Osteoblast (primary cell): Measurements from ENCODE around the gene TMPRSS4. TPM values are rescaled to one million over a fixed set of nuclear protein-coding genes. Genes with fewer than 3 reads are reported as not detected.

Source experiments
- DNase-seq: peaks from one replicate; pipeline ENCODE4 v3.0.0; 2011; ENCODE audit warnings: low spot score, mixed read lengths; ENCODE audit not compliant: insufficient read length; ENCODE audit errors: missing footprints
- H2AFZ ChIP-seq: 2 replicates; pipeline ENCODE4 v1.6.0; 2011; ENCODE audit warnings: mild to moderate bottlenecking, low read length
- H3K27ac ChIP-seq: 2 replicates; pipeline ENCODE4 v1.5.1; 2011; ENCODE audit warnings: mild to moderate bottlenecking, low read depth, low read length, moderate library complexity
- H3K27me3 ChIP-seq: 2 replicates; pipeline ENCODE4 v1.6.0; 2012; ENCODE audit warnings: mild to moderate bottlenecking, control low read depth, inconsistent platforms, low read length, moderate library complexity; ENCODE audit not compliant: insufficient read depth
- H3K36me3 ChIP-seq: 2 replicates; pipeline ENCODE4 v1.5.1; 2011; ENCODE audit warnings: mild to moderate bottlenecking, low read length, control low read depth, moderate library complexity; ENCODE audit not compliant: insufficient read depth
- H3K4me1 ChIP-seq: 2 replicates; pipeline ENCODE4 v1.5.1; 2011; ENCODE audit warnings: mild to moderate bottlenecking, low read length, control low read depth, moderate library complexity; ENCODE audit not compliant: insufficient read depth
- H3K4me2 ChIP-seq: 2 replicates; pipeline ENCODE4 v1.6.0; 2011; ENCODE audit warnings: mild to moderate bottlenecking, low read length; ENCODE audit not compliant: insufficient read depth
- H3K4me3 ChIP-seq: fragments of 200-600 bp; sonication (generic); 3 replicates; pipeline ENCODE4 v1.5.1; 2012; ENCODE audit warnings: mild to moderate bottlenecking, low read length, inconsistent platforms; ENCODE audit not compliant: insufficient read depth
- H3K79me2 ChIP-seq: 2 replicates; pipeline ENCODE4 v1.6.0; 2012; ENCODE audit warnings: mild to moderate bottlenecking, low read length, control low read depth, inconsistent platforms; ENCODE audit not compliant: insufficient read depth
- H3K9me3 ChIP-seq: 2 replicates; pipeline ENCODE4 v1.5.1; 2011; ENCODE audit warnings: low read depth, low read length, control low read depth
- H4K20me1 ChIP-seq: 2 replicates; pipeline ENCODE4 v1.6.0; 2012; ENCODE audit warnings: mild to moderate bottlenecking, low read length, control low read depth; ENCODE audit not compliant: insufficient read depth
- CTCF ChIP-seq: IDR thresholded peaks from 2 replicates; pipeline ENCODE4 v1.5.1; 2011; ENCODE audit warnings: mild to moderate bottlenecking, low read depth, low read length, moderate library complexity; ENCODE audit errors: extremely low read depth
- total RNA-seq: library from RNA; depleted of rRNA; stranded (reverse); fragments of >200 nt; gene quantifications from 2 replicates; pipeline ENCODE4 v1.2.3, GENCODE V29; 2012

TMPRSS4 gene
- total RNA-seq, 1 donor = not detected

GRCh38 chr11:118104491-118104890, 27.6 kb downstream of the TMPRSS4 start:
- Histone ChIP-seq H3K27me3 (peaks cover 5% of the 10 kb centered on the region), H3K27ac (no peak overlapping the region), H3K79me2 (no peaks in the 10 kb centered on the region), H3K4me1 (no peaks in the 10 kb centered on the region), H3K4me3 (no peak overlapping the region), H4K20me1 (no peaks in the 10 kb centered on the region), H3K4me2 (no peak overlapping the region), H3K36me3 (no peaks in the 10 kb centered on the region), H3K9me3 (no peaks in the 10 kb centered on the region), H2AFZ (no peak overlapping the region)
- TF ChIP-seq CTCF = no peak
- no peak for DNase-seq

GRCh38 chr11:118105657-118106305, 28.9 kb downstream of the TMPRSS4 start:
- no peaks in the 10 kb centered on the region for H4K20me1 ChIP-seq
- no peak for DNase-seq
- H3K27me3 ChIP-seq = peaks cover 7% of the 10 kb centered on the region
- H3K27ac ChIP-seq = no peak overlapping the region
- H2AFZ ChIP-seq = no peak overlapping the region
- no peak overlapping the region for H3K4me3 ChIP-seq
- no peaks in the 10 kb centered on the region for H3K79me2 ChIP-seq
- H3K9me3 ChIP-seq = no peaks in the 10 kb centered on the region
- H3K36me3 ChIP-seq = no peaks in the 10 kb centered on the region
- no peaks in the 10 kb centered on the region for H3K4me1 ChIP-seq
- H3K4me2 ChIP-seq = no peak overlapping the region
- no peak for TF ChIP-seq CTCF

- Histone ChIP-seq H4K20me1 (no peaks in the 10 kb centered on the region), H3K4me2 (no peak overlapping the region), H3K9me3 (no peaks in the 10 kb centered on the region), H3K27ac (no peak overlapping the region), H2AFZ (no peak overlapping the region), H3K27me3 (peaks cover 2% of the 10 kb centered on the region), H3K36me3 (no peaks in the 10 kb centered on the region), H3K79me2 (no peaks in the 10 kb centered on the region), H3K4me1 (no peaks in the 10 kb centered on the region), H3K4me3 (no peak overlapping the region)
- no peak for DNase-seq
- TF ChIP-seq CTCF = no peak
These were observed 30.0 kb downstream of the TMPRSS4 start for GRCh38 chr11:118106789-118107335.

- no peak for TF ChIP-seq CTCF
- no peak for DNase-seq
- H3K9me3 ChIP-seq = no peaks in the 10 kb centered on the region
- peaks cover 2% of the 10 kb centered on the region for H3K27me3 ChIP-seq
- H3K79me2 ChIP-seq = no peaks in the 10 kb centered on the region
- H3K27ac ChIP-seq = no peak overlapping the region
- H3K36me3 ChIP-seq = no peaks in the 10 kb centered on the region
- no peak overlapping the region for H3K4me3 ChIP-seq
- H3K4me2 ChIP-seq = no peak overlapping the region
- H3K4me1 ChIP-seq = no peaks in the 10 kb centered on the region
- no peaks in the 10 kb centered on the region for H4K20me1 ChIP-seq
- no peak overlapping the region for H2AFZ ChIP-seq
These were observed 31.6 kb downstream of the TMPRSS4 start for GRCh38 chr11:118108513-118108912.
